ENCODE measurements around the gene NOLC1.
A peak's percentile ranks its signal among the peaks of the same experiment; 100 is the strongest.

The NOLC1 gene

GRCh38 chr10:102121739-102122372 is 30.3 kb upstream of the NOLC1 start:
- DNase-seq (ENCODE audit: low spot score) = no peak

DNA sequence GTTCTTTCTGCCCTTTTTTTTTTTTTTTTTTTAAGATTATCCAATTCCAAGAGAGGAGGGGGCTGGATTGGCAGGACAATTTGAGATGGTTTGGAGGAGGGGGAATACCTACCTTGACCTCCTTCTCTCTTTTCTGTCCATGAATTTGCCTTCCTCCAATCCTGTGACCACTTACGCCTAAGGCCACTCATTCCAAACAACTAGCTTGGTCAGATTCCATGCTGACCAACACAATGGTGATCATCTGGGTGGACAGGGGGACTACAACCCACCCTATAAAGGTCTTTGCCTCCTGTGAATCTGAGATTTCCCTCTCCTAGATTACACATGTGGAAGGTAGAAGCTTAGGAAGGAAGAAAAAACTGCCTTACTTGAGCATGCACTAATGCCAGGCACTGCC is 29.7 kb upstream of the NOLC1 start:
- no peak for DNase-seq (ENCODE audit: low spot score)

DNA sequence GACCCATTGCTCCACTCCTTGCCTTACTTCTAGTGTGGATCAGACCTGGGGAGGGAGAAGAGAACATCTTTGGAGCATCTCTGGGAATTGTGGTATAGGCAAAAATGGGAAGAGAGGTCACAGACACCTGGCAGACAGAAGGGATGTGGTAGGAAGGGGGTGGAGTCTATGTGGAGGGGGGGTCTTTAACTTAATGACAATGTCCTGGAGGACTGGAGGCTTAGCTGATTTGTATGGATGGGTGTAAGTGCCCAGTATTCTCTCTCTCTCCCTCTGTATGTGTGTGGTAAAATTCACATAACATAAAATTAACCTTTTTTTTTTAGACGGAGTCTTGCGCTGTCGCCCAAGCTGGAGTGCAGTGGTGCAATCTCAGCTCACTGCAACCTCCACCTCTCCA is 29.0 kb upstream of the NOLC1 start:
- no peak for DNase-seq (ENCODE audit: low spot score)

GRCh38 chr10:102131286-102132170 is 20.7 kb upstream of the NOLC1 start:
- DNase-seq (ENCODE audit: low spot score) = no peak

GRCh38 chr10:102132193-102132562 is 20.0 kb upstream of the NOLC1 start:
- no peak for DNase-seq (ENCODE audit: low spot score)

- peak; percentile 99 for DNase-seq (ENCODE audit: low spot score)
Observed at GRCh38 chr10:102132563-102133372, 19.4 kb upstream of the NOLC1 start, which contains the start of gene PPRC1. Gene PPRC1, plus strand, starts transcription at chr10:102133040. Its CDS starts 29 bp downstream, at chr10:102133069.

DNA sequence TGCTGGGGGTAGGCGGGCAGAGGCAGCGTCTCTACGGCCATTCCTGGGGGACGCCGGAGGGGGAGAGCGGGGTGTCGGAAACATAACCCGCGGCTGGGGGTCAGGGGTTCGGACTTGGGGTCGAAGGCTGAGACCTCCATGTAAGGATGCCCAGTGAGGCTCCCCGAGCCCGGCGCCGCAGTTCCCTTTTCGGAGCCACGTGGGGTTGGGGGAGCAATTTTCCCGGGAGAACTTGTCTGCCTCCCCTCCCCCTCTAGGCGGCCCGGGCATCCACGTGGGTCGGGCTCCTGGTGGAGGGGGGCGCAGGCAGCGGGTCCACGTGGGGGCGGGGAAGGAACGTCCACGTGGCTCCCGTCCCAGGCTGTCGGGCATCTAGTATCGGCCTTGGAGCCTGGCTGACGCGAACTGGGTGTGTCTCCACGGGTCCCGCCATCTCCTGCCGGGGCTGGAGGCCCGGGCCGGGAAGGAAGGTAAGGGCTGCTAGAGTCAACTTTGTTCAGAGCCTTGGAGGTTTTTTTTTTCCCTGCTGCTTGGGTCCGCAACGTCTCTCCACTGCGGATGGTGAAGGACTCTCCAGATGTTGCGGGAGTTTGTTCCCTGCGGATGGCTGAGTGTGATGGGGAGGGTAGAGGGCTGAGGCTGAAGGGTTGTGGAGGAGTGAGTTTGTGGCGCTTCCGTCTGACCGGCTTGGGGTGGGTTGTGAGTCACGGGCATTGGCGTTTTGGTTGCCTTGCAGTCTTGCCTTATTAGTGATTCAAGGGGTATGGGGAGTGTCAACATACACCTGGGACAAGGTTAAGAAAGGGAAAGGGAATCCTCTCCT is 18.6 kb upstream of the NOLC1 start:
- DNase-seq (ENCODE audit: low spot score) = peak; percentile 70

DNA sequence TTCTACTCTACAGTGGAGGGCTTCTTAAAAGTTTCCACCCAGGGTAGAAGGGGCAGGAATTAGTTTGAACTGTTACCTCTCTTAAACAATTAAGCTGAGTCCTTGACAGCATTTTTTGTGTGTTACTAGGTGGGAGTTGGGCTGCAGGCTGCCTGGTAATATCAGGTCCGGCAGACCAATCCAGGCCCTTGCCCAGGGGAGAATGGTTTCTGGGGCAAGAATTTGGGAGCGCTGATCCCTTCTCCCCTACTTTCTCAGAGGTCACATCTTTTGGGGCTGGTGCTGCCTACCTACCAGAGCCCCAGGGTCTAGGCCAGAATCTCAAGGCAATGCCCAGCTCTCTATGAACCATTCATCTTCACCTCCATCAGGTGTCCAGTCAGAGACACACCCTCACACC is 17.8 kb upstream of the NOLC1 start:
- DNase-seq (ENCODE audit: low spot score) = no peak

GRCh38 chr10:102135956-102136526 is 16.1 kb upstream of the NOLC1 start:
- DNase-seq (ENCODE audit: low spot score) = no peak

DNA sequence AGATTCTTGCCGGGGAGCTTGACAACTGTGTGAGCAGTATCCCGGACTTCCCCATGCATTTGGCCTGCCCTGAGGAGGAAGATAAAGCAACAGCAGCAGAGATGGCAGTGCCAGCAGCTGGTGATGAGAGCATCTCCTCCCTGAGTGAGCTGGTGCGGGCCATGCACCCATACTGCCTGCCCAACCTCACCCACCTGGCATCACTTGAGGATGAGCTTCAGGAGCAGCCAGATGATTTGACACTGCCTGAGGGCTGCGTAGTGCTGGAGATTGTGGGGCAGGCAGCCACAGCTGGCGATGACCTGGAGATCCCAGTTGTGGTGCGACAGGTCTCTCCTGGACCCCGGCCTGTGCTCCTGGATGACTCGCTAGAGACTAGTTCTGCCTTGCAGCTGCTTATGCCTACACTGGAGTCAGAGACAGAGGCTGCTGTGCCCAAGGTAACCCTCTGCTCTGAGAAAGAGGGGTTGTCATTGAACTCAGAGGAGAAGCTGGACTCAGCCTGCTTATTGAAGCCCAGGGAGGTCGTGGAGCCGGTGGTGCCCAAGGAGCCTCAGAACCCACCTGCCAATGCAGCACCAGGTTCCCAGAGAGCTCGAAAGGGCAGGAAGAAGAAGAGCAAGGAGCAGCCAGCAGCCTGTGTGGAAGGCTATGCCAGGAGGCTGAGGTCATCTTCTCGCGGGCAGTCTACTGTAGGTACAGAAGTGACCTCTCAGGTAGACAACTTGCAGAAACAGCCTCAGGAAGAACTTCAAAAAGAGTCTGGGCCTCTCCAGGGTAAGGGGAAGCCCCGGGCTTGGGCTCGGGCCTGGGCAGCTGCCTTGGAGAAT is 12.7 kb upstream of the NOLC1 start:
- no peak for DNase-seq (ENCODE audit: low spot score)

- DNase-seq (ENCODE audit: low spot score) = no peak
Observed at GRCh38 chr10:102140218-102140617, 12.0 kb upstream of the NOLC1 start.

- DNase-seq (ENCODE audit: low spot score) = no peak
Observed at GRCh38 chr10:102140913-102141540, 11.2 kb upstream of the NOLC1 start.

DNA sequence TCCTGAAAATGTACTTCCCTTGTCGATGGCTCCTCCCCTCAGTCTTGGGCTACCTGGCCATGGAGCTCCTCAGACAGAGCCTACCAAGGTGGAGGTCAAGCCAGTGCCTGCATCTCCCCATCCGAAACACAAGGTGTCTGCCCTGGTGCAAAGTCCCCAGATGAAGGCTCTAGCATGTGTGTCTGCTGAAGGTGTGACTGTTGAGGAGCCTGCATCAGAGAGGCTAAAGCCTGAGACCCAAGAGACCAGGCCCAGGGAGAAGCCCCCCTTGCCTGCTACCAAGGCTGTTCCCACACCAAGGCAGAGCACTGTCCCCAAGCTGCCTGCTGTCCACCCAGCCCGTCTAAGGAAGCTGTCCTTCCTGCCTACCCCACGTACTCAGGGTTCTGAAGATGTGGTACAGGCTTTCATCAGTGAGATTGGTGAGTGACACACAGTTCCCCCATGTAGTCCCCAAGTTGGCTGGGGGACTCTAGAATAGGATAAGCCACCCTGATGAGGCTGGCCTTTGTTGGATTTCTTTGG is 10.5 kb upstream of the NOLC1 start:
- DNase-seq (ENCODE audit: low spot score) = no peak

GRCh38 chr10:102146971-102147428 is 5.2 kb upstream of the NOLC1 start:
- no peak for DNase-seq (ENCODE audit: low spot score)

- DNase-seq (ENCODE audit: low spot score) = no peak
Observed at GRCh38 chr10:102147561-102147960, 4.6 kb upstream of the NOLC1 start.

- DNase-seq (ENCODE audit: low spot score) = no peak
Observed at GRCh38 chr10:102148275-102148674, 3.9 kb upstream of the NOLC1 start.

GRCh38 chr10:102150970-102151773 is 1.0 kb upstream of the NOLC1 start:
- DNase-seq (ENCODE audit: low spot score) = peak; percentile 16

DNA sequence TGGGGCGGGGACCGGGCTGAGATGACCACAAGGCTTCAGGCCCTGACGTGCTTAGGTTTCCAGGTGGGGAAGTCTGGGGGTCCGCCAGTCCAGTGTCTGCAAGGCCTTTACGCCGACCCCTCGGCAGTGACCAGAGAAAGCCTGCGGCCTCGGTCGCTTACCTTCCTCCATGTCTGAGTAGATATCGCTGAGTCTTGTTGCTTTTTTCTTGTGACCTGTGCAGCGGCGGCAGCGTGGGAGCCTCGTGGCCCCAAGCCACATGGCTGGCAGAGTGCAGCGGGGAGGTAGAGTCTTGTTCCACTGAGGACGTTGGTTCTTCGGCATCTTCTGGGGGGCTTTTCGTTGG is 329 bp downstream of the NOLC1 start:
- peak; percentile 12 for DNase-seq (ENCODE audit: low spot score)

DNA sequence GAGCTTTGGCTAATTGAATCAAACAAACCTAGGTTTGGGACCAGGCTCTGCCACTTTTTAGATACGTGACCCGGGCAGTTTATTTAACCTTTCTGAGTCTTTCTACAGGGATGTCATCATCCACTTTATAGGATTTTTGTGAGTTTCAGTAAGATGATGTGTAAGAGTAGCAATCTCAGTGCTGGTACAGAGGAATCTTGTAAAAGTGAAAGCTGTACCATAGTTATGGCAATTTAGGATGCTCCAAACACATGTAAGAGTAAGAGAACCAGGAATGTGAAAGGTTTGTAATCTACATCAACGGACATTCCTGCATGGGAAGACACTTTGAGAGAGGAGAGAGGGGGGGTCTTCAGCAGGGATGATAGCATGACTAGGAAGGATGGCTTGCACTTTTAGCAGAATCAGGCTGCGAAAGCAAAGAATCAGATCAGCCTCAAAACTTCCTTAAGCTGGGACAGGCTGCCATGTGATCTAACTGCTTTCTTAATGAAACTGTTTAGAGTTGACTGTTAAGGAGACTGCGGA is 968 bp downstream of the NOLC1 start:
- no peak for DNase-seq (ENCODE audit: low spot score)

Data from LoVo (cell line).